Heart left ventricle (tissue), 16 donors: ENCODE data around the gene PSKH1. TPM values are rescaled to one million over a fixed set of nuclear protein-coding genes. Genes with fewer than 3 reads are reported as not detected.

ENCODE experiments used
- ATAC-seq, 4 donors: fragments of 200-7000 bp; cut with Tn5 transposase; one replicate each; pipeline ENCODE4 v1.9.1; 2020 to 2022; ENCODE audit warnings: moderate library complexity in 4 of 4, mild to moderate bottlenecking in 3 of 4, moderate number of reproducible peaks in 1 of 4
- DNase-seq, 5 donors: peaks; one replicate each; pipeline ENCODE4 v3.0.0-alpha.2; 2020
- H3K27ac ChIP-seq, 12 donors: fragments of 200-600 bp; sonication (generic) in 4 of 12; one replicate each; pipeline versions ENCODE4 v1.5.0 to v1.8.0; 2016 to 2022; ENCODE audit warnings: mild to moderate bottlenecking in 2 of 12
- H3K27me3 ChIP-seq, 9 donors: fragments of 200-600 bp; sonication (generic) in 2 of 9; one replicate each; pipeline versions ENCODE4 v1.5.1 to v1.8.0; 2016 to 2022; ENCODE audit warnings: mild to moderate bottlenecking in 3 of 9
- H3K36me3 ChIP-seq, 9 donors: fragments of 200-600 bp; sonication (generic) in 2 of 9; one replicate each; pipeline versions ENCODE4 v1.5.0 to v1.8.0; 2018 to 2022; ENCODE audit warnings: mild to moderate bottlenecking in 2 of 9
- H3K4me1 ChIP-seq, 12 donors: fragments of 200-600 bp; sonication (generic) in 4 of 12; one replicate each; pipeline versions ENCODE4 v1.5.0 to v1.8.0; 2016 to 2022; ENCODE audit warnings: mild to moderate bottlenecking in 3 of 12
- H3K4me3 ChIP-seq, 12 donors: fragments of 200-600 bp; sonication (generic) in 4 of 12; one replicate each; pipeline versions ENCODE4 v1.5.0 to v1.8.0; 2017 to 2022; ENCODE audit warnings: mild to moderate bottlenecking in 9 of 12, moderate library complexity in 4 of 12
- H3K9me3 ChIP-seq, 12 donors: fragments of 200-600 bp; sonication (generic) in 4 of 12; one replicate each; pipeline versions ENCODE4 v1.5.0 to v1.8.0; 2016 to 2022; ENCODE audit warnings: mild to moderate bottlenecking in 1 of 12
- POLR2A ChIP-seq, 2 donors: fragments of 450-650 bp; IDR thresholded peaks; one replicate each; pipeline ENCODE4 v1.6.1; 2017; ENCODE audit warnings: antibody characterized with exemption in 2 of 2, mild to moderate bottlenecking in 2 of 2, moderate library complexity in 2 of 2
- WGBS, 4 donors: extraction: QIAGEN DNeasy Blood & Tissue Kit in 2 of 4; methylation state at CpG; one replicate each; pipeline versions ENCODE4 v1.1.5 to v1.1.7; 2013 to 2018; 5-methylcytosine and 5-hydroxymethylcytosine counted together
- intact Hi-C, 10 donors: fragments of 100-400 bp; cut with DNase I; formaldehyde crosslinking; loops; one replicate each; pipeline versions ENCODE4 v1.11.1 to v1.14.2; 2022
- long read RNA-seq, 3 donors: library from polyadenylated mRNA; unstranded; transcript quantifications; one replicate each; pipeline ENCODE4 v2.0.0, GENCODE V29; 2020 to 2021
- polyA plus RNA-seq, 2 donors: library from polyadenylated mRNA; stranded (reverse); fragments of 200-250 nt; gene quantifications; one replicate each; pipeline ENCODE4 v1.2.3, GENCODE V29; 2013
- total RNA-seq, 9 donors: library from RNA; depleted of rRNA in 2 of 9; stranded (reverse); fragments of >200 nt in 2 of 9; fragmentation: NEBNext Ultra II Directional in 3 of 9; extraction: Animal tissue kit (Norgen Biotek cat#: 25700) in 3 of 9; gene quantifications; one replicate each; pipeline versions ENCODE4 v1.1.0 to v1.2.4, GENCODE V29; 2016 to 2023
- TF ChIP-seq, protein P1 (sequence below), 12 donors: fragments of 200-600 bp; sonication (generic) in 4 of 12; IDR thresholded peaks; one replicate each; pipeline versions ENCODE4 v1.5.0 to v1.8.0; 2018 to 2022; ENCODE audit warnings: antibody characterized with exemption in 12 of 12, mild to moderate bottlenecking in 5 of 12
- donor health status: ischemic (EF 13 %, LVEDD 7.1; RV severe dilation, severe dysfunction).
- donor health status: healthy with polysubstance abuse.
- donor health status: DM: no; HTN: yes; CAD: no.
- donor health status: DM: no; HTN: no; CAD: no.
- donor health status: ischemic (EF 25% LVEDD 6.9; RV normal size, moderate dysfunction).
- donor health status: ischemic (EF 25% LVEDD 5.7; RV mildly dilated, moderate dysfunction).
- donor health status: healthy.
- donor health status: DM: yes; HTN: yes; CAD: no.
- donor health status: ischemic (EF 35%, LVEDD 5.7; RV mildly dilated, moderate dysfunction).
- donor health status: nonischemic (EF 11% LVEDD 7.7; RV severe dilation, severe dysfunction).
- donor health status: DM: yes; HTN: yes; CAD: no.
- donor health status: PGD.
- donor health status: ischemic (EF 29% LVEDD 5.4; RV normal size, mild dysfunction).
- donor health status: nonischemic (EF 23%, LVEDD 6.1; RV moderate dilation, normal function).

Gene PSKH1
- total RNA-seq (10 to 100 TPM; 17.1 to 31.3 (median 21.6) TPM), polyA plus RNA-seq (10 to 100 TPM; 16.3 to 36.9 TPM)
- long read RNA-seq, donor 1, partial matches to known transcripts, result 0 of 6 reads
- long read RNA-seq, donor 1, other reads (novel, unspliced or antisense), result 6 of 6 reads
- long read RNA-seq, donor 2, partial matches to known transcripts, result 0 of 10 reads
- long read RNA-seq, donor 2, other reads (novel, unspliced or antisense), result 3 of 10 reads
- long read RNA-seq, donor 3, partial matches to known transcripts, result 2 of 17 reads
- long read RNA-seq, donor 3, other reads (novel, unspliced or antisense), result 12 of 17 reads

GRCh38 chr16:67892899-67893742, at the start of gene PSKH1:
PSKH1 (plus strand) TSS chr16:67893254; CDS start chr16:67908750, 15,496 bp downstream.
- H3K9me3 ChIP-seq, result no peaks in the 10 kb centered on the region
- DNase-seq (peak; percentile 97 to 98 (median 97)), ATAC-seq (peak; percentile 98 to 99 (median 98))
- H3K4me3 ChIP-seq, result peak within 1 kb of the TSS; percentile 68 to 99 (median 86)
- no peaks in the 10 kb centered on the region for H3K27me3 ChIP-seq
- peaks cover 15 to 55% (median 48%) of the 10 kb centered on the region in 12 donors for H3K4me1 ChIP-seq
- 0 to 1% (median 1%) methylated on average over 38 to 90 of the region's 90 CpGs for whole genome bisulfite sequencing, 4 donors
- intact Hi-C loops, result no loop called here
- no peaks in the 10 kb centered on the region for H3K36me3 ChIP-seq
- H3K27ac ChIP-seq, result peak within 1 kb of the TSS; percentile 91 to 98 (median 93)
- TF ChIP-seq POLR2A (IDR thresholded peaks at IDR 0.05), result peak; percentile 83 to 92
- TF ChIP-seq, protein P1, sequence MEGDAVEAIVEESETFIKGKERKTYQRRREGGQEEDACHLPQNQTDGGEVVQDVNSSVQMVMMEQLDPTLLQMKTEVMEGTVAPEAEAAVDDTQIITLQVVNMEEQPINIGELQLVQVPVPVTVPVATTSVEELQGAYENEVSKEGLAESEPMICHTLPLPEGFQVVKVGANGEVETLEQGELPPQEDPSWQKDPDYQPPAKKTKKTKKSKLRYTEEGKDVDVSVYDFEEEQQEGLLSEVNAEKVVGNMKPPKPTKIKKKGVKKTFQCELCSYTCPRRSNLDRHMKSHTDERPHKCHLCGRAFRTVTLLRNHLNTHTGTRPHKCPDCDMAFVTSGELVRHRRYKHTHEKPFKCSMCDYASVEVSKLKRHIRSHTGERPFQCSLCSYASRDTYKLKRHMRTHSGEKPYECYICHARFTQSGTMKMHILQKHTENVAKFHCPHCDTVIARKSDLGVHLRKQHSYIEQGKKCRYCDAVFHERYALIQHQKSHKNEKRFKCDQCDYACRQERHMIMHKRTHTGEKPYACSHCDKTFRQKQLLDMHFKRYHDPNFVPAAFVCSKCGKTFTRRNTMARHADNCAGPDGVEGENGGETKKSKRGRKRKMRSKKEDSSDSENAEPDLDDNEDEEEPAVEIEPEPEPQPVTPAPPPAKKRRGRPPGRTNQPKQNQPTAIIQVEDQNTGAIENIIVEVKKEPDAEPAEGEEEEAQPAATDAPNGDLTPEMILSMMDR (IDR thresholded peaks at IDR 0.05), result no peak

GRCh38 chr16:67843343-67843765, 49.7 kb upstream of the PSKH1 start:
- ATAC-seq (no peak), DNase-seq (no peak)
- intact Hi-C loops, result no loop called here
- peaks cover 21 to 58% (median 41%) of the 10 kb centered on the region in 12 donors for H3K4me1 ChIP-seq
- no peaks in the 10 kb centered on the region for H3K9me3 ChIP-seq
- TF ChIP-seq, protein P1 (IDR thresholded peaks at IDR 0.05), result peak in 1 of 12 donors; percentile 3
- no peak for TF ChIP-seq POLR2A (IDR thresholded peaks at IDR 0.05)
- H3K27ac ChIP-seq, result peak overlapping the region; percentile 95 to 100 (median 98)
- H3K36me3 ChIP-seq, result peaks cover 0 to 4% (median 0%) of the 10 kb centered on the region in 9 donors
- no peaks in the 10 kb centered on the region for H3K27me3 ChIP-seq
- WGBS, 4 donors, result 4 to 9% (median 6%) methylated on average over 10 to 11 of the region's 11 CpGs
- H3K4me3 ChIP-seq, result peak overlapping the region; percentile 66 to 99 (median 76)

DNA sequence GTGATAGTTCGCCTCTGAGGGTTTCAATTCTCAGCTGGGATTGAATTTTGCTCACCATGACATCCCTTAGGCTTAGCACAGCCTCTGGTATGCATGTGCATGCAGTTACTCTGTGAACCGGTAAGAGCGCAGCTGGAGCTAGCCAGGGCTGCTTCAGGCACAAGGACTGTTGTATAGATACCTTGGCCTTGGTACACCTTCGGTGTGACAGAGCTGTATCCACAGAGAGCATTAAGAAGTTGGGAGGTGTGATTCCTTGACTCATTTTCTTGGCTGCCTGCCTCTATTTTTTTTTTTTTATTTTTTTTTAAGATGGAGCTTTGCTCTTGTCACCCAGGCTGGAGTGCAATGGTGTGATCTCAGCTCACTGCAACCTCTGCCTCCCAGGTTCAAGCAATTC, 48.6 kb upstream of the PSKH1 start:
- Histone ChIP-seq H3K4me1 (peaks cover 24 to 69% (median 51%) of the 10 kb centered on the region in 12 donors), H3K27me3 (no peaks in the 10 kb centered on the region), H3K4me3 (peak overlapping the region in 5 of 12 donors; percentile 0 to 94 (median 68)), H3K27ac (peak overlapping the region in 8 of 12 donors; percentile 15 to 100 (median 98)), H3K9me3 (no peaks in the 10 kb centered on the region), H3K36me3 (peaks cover 0 to 5% (median 0%) of the 10 kb centered on the region in 9 donors)
- DNase-seq (no peak), ATAC-seq (no peak)
- 54 to 81% (median 61%) methylated on average over 4 of the region's 4 CpGs for WGBS, 4 donors
- intact Hi-C loops, result no loop called here
- TF ChIP-seq, protein P1 (IDR thresholded peaks at IDR 0.05), result no peak
- no peak for TF ChIP-seq POLR2A (IDR thresholded peaks at IDR 0.05)
